ENCODE results near the gene SLC11A2.

DNA sequence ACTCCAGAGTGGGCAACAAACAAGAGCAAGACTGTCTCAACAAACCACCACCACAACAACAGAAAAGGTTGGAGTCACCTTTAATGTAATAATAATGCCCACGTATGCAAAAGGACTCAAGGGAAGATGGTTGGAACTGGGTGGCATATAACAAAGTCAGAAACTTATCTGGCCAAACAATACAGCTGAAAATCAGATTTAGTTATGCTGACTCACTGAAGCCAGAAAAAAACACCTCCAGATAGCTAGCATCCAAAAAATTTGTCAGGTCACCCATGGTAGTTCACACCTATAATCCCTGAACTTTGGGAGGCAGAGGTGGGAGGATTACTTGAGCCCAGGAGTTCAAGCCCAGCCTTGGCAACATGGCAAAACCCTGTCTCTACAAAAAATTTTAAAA, 24.4 kb downstream of the SLC11A2 start:
- TF ChIP-seq POLR2A (IDR thresholded peaks at IDR 0.05; ENCODE audit: low read length) (no peak), GATA1 (IDR thresholded peaks at IDR 0.05; ENCODE audit: low read depth, low read length) (no peak)
